Middle frontal gyrus (tissue), 1 donor: Measurements from ENCODE around the gene TRMT6.

Experiments
- DNase-seq: peaks from one replicate; pipeline ENCODE4 v3.0.0-alpha.2; 2015; ENCODE audit warnings: low spot score; ENCODE audit errors: extremely low spot score

Gene TRMT6

GRCh38 chr20:5949943-5950270 is 426 bp downstream of the TRMT6 start:
- DNase-seq = no peak

DNA sequence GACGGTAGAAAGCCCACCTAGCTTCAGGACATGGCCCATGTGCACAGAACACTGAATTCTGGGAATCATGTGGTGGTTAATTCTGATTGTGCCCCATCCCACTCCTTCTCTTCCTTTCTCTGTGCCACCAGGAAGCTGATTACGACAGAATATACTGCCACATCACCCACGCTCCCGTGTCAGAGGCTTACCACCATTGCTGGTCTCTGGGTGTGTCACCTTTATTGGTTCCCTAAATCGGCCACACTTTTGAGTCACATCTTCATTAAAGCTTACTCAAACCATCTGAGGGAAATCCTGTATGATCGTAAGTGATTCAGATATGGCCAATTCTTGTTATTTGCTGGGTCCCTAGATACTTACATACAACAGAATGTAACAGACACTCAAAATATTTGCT is 3.1 kb downstream of the TRMT6 start:
- no peak for DNase-seq

GRCh38 chr20:5945963-5946362 is 4.4 kb downstream of the TRMT6 start:
- DNase-seq = no peak

DNA sequence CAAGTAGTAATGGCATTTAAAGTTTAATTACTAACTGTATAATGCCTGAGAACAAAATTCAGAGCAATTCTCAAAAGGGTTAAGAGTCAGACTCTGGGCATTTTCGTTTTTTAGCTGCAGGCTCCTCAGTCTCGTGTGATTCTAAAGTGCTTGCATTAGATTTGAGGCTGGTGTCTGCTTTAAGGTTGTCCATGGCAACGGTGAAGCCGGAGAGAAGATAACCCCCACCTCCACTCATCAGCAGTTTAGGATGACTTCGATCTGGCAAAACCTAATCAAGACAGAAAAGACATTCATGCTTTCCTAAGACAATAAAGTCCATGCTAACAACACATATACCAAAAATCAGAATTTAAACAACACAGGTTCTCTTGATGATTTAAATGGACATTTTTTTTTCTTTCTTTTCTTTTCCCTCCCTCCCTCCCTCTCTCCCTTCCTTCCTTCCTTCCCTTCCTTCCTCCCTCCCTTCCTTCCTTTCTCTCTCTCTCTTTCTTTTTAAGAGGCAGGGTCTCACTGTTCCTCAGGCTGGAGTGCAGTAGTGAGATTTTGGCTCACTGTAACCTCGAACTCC is 11.8 kb downstream of the TRMT6 start:
- no peak for DNase-seq

- DNase-seq = no peak
Measured at GRCh38 chr20:5936238-5936637, 14.1 kb downstream of the TRMT6 start.

- no peak for DNase-seq
Measured at GRCh38 chr20:5935384-5935783, 14.9 kb downstream of the TRMT6 start.

DNA sequence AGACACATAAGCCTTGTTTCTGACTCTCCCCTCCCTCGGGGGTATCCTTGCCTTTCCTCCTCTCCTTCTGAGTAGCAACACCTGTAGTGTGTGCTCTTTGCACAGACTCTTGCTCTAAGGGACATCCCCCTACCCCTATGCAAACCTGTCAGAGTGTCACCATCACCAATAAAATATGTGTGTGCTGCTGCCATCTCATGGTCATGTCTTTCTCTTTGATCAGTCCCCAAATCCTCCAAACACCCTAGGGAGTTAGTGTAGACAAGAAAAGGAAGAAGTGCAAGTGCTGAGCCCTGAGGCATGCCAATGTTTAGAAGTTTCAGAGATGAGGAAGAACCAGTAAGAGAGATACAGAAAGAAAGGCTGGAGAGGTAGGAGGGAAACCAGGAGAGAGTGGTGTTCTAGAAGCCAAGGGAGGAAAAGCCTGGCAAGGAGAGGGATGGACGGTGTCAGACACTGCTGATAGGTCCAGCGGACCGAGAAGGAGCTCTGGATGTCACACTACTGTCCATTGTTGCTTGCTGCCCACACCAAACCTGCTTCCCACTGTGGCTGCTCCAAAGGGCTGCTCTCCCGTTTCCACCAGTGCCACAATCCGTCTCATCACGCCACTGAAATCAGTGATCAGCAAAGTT is 16.4 kb downstream of the TRMT6 start:
- no peak for DNase-seq

DNA sequence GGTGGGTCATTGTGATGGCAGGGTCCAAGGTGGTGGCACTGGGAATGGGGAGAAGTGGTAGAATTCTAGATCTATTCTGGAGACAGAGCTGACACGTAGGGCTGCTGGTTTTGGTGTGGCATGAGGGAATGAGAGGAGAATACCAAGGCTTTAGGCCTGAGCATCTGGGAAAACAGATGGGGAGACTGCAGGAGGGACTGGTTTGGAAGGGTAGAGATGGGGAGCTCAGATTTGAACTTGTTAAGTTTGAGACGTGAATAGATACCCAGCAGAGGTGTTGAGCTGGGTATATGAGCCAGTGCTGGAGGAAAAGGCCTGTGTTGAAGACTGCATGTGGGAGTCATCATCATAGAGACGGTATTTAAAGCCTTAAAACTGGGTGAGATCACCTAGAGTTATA is 17.5 kb downstream of the TRMT6 start:
- no peak for DNase-seq

DNA sequence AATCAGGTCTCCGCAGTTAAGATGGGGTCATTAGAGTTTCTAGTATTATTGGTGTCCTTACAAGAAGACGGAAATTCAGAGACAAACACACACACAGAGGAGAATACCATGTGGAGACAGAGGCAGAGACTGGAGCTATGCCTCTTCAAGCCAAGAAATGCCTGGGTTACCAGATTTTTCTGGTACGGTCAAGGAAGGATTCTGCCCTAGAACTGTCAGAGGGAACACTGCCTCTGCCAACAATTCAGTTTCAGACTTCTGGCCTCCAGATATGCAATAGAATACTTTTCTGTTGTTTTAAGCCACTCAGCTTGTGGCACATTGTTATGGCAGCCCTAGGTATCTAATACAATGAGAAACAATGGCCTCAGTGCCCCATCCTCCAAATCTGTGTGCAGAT is 18.9 kb downstream of the TRMT6 start:
- no peak for DNase-seq

- peak; percentile 39 for DNase-seq
Measured at GRCh38 chr20:5928836-5929715, 21.3 kb downstream of the TRMT6 start.

GRCh38 chr20:5927749-5928462 is 22.4 kb downstream of the TRMT6 start:
- DNase-seq = no peak

- DNase-seq = no peak
Measured at GRCh38 chr20:5925551-5925950, 24.8 kb downstream of the TRMT6 start.

DNA sequence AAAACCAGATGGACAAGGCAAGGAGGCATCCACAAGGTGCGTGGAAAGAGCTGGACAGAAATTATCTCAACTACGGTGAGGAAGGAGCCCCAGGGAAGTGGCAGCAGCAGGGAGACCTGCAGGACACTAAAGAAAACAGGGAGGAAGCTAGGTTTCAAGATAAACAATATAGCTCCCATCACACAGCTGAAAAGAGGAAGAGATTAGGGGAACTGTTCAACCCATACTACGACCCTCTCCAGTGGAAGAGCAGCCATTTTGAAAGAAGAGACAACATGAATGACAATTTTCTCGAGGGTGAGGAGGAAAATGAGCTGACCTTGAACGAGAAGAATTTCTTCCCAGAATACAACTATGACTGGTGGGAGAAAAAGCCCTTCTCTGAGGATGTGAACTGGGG is 26.8 kb downstream of the TRMT6 start:
- no peak for DNase-seq

GRCh38 chr20:5920581-5920980 is 29.8 kb downstream of the TRMT6 start:
- no peak for DNase-seq

DNA sequence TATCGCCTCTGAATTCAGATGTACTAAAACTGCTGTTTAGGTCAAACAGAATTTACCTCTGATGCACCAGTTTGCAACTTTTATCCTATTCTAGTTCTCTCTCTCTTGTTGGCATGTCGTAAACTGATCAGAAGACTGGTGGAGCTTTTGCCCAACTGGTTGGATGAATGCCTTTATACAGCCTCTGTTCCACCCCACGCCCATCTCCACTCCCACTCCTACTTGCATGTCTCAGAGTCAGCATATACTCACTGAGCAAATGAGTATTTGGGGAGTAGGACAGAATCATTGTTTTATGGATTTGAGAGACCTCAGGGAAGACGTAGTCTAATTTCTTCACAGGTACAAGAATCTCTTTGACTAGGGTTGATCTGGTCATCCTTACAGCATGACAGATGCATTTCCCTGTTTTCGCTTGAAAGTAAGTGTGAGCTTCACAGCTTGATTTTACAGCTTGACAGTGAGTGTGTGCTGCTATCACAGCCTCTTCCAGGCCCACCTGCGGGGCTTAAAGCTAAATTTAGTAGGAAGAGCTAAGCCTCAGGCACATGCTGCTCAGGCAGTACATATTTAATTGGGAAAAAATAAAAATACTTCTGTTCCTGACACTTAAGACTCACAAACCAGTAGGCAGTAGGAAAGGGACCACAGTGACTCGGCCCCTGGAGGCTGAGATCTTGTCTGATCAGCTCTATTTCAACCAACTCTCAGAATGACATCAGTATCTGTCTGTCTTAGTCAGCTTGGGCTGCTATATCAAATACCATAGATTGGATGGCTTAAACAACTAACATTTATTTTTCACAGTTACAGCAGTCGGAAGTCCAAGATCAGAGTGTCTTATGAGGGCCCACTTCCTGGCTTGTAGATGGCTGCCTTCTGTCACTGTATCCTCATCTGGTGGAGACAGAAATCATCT is 30.4 kb downstream of the TRMT6 start:
- DNase-seq = no peak

DNA sequence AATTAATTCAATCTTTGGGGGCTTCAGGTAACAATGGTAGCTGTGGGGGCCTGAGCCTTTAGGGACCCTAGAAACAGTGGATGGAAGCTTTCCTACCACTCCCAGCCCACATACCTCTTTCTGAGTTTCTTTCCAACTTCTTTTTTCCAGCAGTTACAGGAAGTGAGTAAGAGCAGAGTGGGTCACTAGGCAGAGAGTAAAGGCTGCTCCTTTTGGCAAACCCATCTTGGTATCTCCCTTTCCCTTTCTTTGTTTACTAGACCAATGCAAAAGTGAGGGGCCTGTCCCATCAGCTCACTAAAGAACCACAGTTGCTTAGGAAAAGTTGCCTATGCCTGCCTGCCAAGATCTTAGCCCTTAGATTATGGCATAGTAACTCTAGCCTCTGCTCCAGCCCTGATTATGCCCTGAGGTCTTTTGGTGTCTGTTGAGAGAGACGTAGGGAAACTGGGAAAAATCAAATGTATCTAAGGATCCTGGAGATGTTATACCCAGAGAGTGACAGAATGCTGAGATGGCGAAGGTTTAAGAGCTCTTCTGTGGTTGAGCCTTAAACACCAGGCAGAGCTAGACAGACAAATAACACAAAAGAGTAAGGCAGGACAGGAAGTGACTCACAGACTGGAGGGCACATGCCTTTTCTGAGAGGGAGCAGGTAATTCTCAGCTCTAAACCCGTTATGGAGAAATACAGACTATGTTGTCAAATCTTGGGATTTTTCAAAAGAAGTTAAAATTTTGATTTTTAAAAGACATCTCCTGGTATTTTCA is 31.3 kb downstream of the TRMT6 start:
- no peak for DNase-seq

GRCh38 chr20:5914859-5915258 is 35.5 kb downstream of the TRMT6 start:
- no peak for DNase-seq

DNA sequence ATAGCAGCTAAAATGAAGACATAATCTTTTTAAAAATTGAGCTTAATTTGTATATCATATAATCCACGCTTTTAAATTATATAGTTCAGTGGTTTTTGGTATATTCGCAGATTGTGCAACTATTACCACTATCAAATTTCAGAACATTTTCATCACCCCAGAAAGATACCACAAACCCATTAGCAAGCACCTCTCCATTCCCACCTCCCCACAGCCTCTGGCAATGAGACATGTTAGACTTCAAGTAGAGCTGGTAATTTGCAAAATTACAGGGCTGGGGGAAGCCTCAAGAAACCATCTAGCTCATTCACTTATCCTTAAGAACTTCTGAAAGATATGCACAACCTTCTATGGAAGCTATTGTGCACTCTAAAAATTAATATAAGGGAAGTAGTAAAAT is 37.2 kb downstream of the TRMT6 start:
- no peak for DNase-seq

DNA sequence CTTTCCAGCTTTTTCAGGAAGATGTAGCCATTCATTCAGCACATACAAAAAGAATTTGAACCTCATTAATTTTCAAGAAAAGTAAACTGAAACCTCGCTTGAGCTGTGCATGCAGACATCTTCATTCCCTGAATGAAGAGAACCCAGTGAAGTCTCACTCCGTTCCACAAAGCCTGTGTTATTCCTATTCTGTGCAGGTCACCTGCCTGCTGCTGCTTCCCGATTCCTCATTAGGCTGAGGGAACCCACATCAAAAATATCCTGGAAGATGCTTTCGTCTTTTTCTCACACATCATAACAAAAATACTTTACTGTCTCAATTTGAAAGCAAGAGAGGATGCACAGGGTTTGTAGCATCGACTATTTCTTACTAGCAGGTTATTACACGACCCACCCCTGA is 40.1 kb downstream of the TRMT6 start:
- no peak for DNase-seq

DNA sequence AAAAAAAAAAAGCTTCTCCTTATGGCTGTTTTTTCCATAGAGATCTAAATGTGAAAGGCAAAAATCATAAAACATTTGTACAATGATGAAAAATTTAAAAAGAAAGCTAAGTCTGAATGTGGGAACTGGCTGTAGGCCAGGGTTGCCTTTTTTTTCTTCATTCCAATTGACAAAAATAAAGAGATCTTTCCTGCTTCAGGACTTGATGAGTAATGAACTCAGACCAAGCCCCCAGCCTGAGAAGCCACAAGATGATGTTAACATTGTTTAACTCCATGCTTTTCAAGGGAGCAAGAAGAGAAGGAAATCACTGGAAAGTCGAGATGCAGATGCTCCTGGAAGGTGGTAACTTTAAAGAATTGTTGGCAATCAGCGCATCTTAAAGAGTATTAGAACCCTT is 41.4 kb downstream of the TRMT6 start:
- no peak for DNase-seq
